Measurements from ENCODE around the gene LIN9. TPM values are rescaled to one million over a fixed set of nuclear protein-coding genes. Genes with fewer than 3 reads are reported as not detected.
A peak's percentile ranks its signal among the peaks of the same experiment; 100 is the strongest.

LIN9 gene
- total and polyA plus RNA-seq, 2 donors (not counting 1 experiment from before 2014, with no cell fraction given), result 2.3 to 2.8 TPM

DNA sequence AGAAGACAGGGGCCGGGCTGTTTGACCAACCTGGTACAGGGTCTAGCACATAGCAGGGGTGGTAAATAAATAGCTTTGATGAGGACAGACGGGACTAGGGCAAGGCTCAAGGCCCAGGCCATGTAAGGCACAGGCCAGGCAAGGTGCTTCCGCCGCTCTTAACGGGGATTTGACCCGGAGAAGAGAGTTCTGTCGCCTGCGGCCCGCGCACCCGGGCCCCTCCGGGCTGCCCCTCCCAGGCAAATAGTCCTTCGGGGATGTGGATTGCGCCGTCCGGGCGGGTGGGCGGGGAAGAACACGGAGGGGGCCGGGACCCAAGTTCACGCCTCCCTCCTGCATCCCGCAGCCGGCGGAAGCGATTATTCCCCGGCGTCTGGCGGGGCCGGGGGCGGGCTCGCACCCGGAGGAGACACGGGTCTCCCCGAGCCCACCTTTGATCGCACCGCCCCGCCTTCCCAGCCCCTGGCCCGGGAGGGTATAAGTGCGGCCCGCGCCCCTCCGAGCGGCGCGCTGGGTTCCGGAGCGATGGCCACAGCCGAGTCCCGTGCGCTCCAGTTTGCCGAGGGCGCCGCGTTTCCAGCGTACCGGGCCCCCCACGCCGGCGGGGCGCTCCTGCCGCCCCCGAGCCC, 85.7 kb downstream of the LIN9 start, which contains the start of gene MIXL1:
TSS of gene MIXL1 (plus strand) at position 508 of the 629 bp plus-strand sequence. CDS start at position 526, 18 bp downstream.
- H3K4me1 ChIP-seq (ENCODE audit: control insufficient read depth, extremely low read depth, insufficient read depth, low read length), result no peaks in the 10 kb centered on the region
- no peak within 1 kb of the TSS for H3K9ac ChIP-seq (ENCODE audit: insufficient read depth, low read length)
- no peaks in the 10 kb centered on the region for H3K79me2 ChIP-seq (ENCODE audit: control insufficient read depth, insufficient read depth, low read length)
- H3K4me3 ChIP-seq (replicated peaks in 1 of 4; ENCODE audit: control extremely low read depth in 1 of 4, insufficient read depth in 1 of 4, low read depth in 3 of 4, low read length in 4 of 4), result peak within 1 kb of the TSS; percentile 38 to 53 (median 43)
- H3K27me3 ChIP-seq (ENCODE audit: control insufficient read depth, insufficient read depth, low read length), result peaks cover 8% of the 10 kb centered on the region
- H3K27ac ChIP-seq (ENCODE audit: insufficient read depth, low read length), result no peak within 1 kb of the TSS
- no peaks in the 10 kb centered on the region for H3K9me3 ChIP-seq (ENCODE audit: control insufficient read depth, insufficient read depth, low read depth, low read length)
- H4K20me1 ChIP-seq (ENCODE audit: control insufficient read depth, extremely low read depth, insufficient read depth, low read length), result no peaks in the 10 kb centered on the region
- H3K4me2 ChIP-seq (ENCODE audit: extremely low read depth, insufficient read depth, low read length), result peak within 1 kb of the TSS; percentile 95
- DNase-seq (ENCODE audit: low read depth in 2 of 2), result peak in 1 of 2 donors; percentile 13
- TF ChIP-seq CTCF (conservative IDR thresholded peaks at IDR 0.05 in 1 of 2, IDR thresholded peaks at IDR 0.05 in 1 of 2; ENCODE audit: low read depth in 1 of 2, low read length in 2 of 2) (no peak), EZH2 (IDR thresholded peaks at IDR 0.05; ENCODE audit: low read length, missing control alignments) (no peak)
- H3K36me3 ChIP-seq (ENCODE audit: control insufficient read depth, insufficient read depth, low read length), result no peaks in the 10 kb centered on the region
- peak within 1 kb of the TSS; percentile 67 for H2AFZ ChIP-seq (ENCODE audit: low read length)

DNA sequence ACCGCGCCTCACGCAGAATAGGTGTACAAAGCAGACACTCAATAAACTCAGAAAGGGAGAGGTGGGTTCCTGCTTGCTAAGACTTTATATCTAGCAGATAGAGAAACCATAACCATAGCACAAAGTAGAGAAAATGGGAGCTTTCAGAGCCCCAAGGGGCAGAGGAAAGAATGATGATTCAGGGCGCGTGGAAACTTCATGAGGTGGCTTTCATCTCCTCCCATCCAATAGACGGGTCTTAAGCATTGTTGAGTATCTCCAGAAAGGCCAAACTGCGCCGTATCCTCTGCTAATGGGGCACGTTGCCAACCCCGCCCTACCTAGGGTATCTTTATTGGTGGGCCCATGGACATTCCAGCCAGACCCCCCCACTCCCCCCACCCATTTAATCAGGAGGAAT, 86.3 kb downstream of the LIN9 start:
- no peaks in the 10 kb centered on the region for H3K36me3 ChIP-seq (ENCODE audit: control insufficient read depth, insufficient read depth, low read length)

More for the DNA sequence above, 86.3 kb downstream of the LIN9 start:
- no peak overlapping the region for H3K9ac ChIP-seq (ENCODE audit: insufficient read depth, low read length)
- H3K27ac ChIP-seq (ENCODE audit: insufficient read depth, low read length), result no peak overlapping the region
- TF ChIP-seq CTCF (conservative IDR thresholded peaks at IDR 0.05 in 1 of 2, IDR thresholded peaks at IDR 0.05 in 1 of 2; ENCODE audit: low read depth in 1 of 2, low read length in 2 of 2) (no peak), EZH2 (IDR thresholded peaks at IDR 0.05; ENCODE audit: low read length, missing control alignments) (no peak)
- H3K4me3 ChIP-seq (replicated peaks in 1 of 4; ENCODE audit: control extremely low read depth in 1 of 4, insufficient read depth in 1 of 4, low read depth in 3 of 4, low read length in 4 of 4), result no peak overlapping the region
- H4K20me1 ChIP-seq (ENCODE audit: control insufficient read depth, extremely low read depth, insufficient read depth, low read length), result no peaks in the 10 kb centered on the region
- DNase-seq (ENCODE audit: low read depth in 2 of 2), result no peak
- no peaks in the 10 kb centered on the region for H3K9me3 ChIP-seq (ENCODE audit: control insufficient read depth, insufficient read depth, low read depth, low read length)
- no peak overlapping the region for H2AFZ ChIP-seq (ENCODE audit: low read length)
- H3K4me1 ChIP-seq (ENCODE audit: control insufficient read depth, extremely low read depth, insufficient read depth, low read length), result no peaks in the 10 kb centered on the region
- H3K27me3 ChIP-seq (ENCODE audit: control insufficient read depth, insufficient read depth, low read length), result peaks cover 8% of the 10 kb centered on the region
- H3K4me2 ChIP-seq (ENCODE audit: extremely low read depth, insufficient read depth, low read length), result no peak overlapping the region
- H3K79me2 ChIP-seq (ENCODE audit: control insufficient read depth, insufficient read depth, low read length), result no peaks in the 10 kb centered on the region
